Hypothalamus (tissue), 51 donors: ENCODE results near the gene GPR158.

Source experiments
- DNase-seq, 51 donors: peaks; one replicate each; lab custom pipeline; 2025; lab: John Stamatoyannopoulos, UW

Gene GPR158

DNA sequence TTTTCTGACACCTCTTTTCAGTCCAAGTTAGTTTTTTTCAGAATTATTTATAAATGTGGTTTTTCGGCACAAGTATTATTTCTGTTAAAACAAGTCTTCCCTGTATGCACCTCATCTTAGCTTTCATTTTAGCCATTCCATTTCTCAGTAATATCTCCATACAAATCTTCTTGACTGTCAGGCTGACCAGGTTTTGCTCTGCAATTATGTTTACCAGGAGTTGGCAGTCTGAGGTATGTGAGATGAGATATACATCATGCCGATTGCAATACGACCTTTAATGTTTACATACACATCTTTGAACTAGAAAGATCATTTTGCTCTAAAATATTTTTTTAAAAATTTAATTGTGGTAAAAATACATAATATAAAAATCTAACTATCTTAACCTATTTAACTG is 209.8 kb downstream of the GPR158 start:
- no peak for DNase-seq

- DNase-seq, result no peak
Measured at GRCh38 chr10:25388188-25388861, 213.5 kb downstream of the GPR158 start.

GRCh38 chr10:25388862-25389206 is 214.0 kb downstream of the GPR158 start:
- DNase-seq, result no peak

DNA sequence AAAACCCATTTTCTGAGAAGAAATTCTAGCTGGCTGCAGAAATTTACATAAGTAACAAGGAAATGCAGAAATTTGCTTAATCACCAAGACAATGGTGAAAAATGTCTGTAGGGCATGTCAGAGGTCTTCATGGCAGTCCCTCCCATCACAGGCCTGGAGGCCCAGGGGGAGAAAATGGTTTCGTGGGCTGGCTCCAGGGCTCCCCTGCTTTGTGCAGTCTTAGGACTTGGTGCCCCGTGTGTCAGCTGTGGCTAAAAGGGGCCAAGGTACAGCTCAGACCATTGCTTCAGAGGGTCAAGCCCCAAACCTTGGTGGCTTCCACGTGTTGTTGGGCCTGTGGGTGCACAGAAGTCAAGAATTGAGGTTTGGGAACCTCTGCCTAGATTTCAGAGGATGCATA is 215.9 kb downstream of the GPR158 start:
- DNase-seq, result no peak

- no peak for DNase-seq
Measured at GRCh38 chr10:25392132-25392531, 217.3 kb downstream of the GPR158 start.

DNA sequence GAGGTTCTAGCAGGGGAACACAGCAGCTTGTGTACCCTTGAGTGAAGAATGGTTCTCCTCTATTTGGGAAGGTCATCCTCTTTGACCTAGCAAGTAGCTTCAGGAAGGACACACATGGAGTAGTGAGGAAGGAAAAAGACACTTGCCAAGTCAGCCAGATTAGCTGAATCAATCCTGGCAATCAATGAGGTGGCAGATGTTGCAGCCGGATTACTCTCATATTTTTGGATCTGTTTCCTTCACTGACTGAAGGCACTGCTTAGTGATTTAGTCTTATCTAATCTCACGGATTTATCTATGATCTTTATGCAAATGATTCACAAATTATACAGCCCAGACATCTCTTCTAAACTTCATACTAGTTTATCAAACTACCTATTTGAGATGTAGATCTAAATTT is 218.8 kb downstream of the GPR158 start:
- no peak for DNase-seq

- DNase-seq, result no peak
Measured at GRCh38 chr10:25398680-25399079, 223.9 kb downstream of the GPR158 start.

- no peak for DNase-seq
Measured at GRCh38 chr10:25405871-25406270, 231.1 kb downstream of the GPR158 start.

GRCh38 chr10:25417611-25418010 is 242.8 kb downstream of the GPR158 start:
- no peak for DNase-seq

DNA sequence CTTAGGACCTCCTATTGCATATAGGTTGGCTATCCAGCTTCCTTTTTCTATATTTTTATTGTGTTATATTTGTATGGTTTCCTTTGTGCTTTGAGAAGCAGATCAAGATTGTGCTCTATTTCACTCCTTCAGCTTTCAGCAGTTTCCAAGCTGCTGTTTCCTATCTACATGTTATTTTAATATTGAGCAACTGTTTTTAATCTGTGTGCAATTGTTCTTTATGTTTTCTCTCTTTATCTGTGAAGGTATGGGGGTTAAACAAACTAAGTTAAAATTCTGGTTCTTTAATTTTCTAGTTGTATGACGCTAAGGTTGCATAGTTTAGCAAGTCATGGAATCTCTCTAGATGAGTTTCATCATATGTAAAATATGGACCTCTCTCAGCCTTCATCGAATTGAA is 251.0 kb downstream of the GPR158 start:
- DNase-seq, result no peak

DNA sequence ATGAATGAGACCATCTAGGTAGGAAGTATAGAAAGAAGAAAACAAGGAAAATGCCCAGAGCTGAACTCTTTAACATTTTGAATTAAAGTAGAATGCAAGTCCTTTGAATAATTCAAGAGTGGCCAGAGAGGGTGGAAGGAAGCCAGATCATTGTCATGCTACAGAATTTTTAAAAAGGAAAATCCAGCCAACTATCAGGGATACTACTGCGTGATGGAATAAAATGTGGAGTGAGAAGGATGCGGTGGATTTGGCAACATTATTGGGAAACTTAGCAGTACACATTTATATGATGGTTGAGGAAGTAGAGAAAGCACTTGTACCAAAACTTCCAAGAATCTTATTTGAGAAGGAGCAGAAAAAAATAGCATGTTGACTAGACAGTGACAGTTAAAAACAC is 261.6 kb downstream of the GPR158 start:
- DNase-seq, result no peak

DNA sequence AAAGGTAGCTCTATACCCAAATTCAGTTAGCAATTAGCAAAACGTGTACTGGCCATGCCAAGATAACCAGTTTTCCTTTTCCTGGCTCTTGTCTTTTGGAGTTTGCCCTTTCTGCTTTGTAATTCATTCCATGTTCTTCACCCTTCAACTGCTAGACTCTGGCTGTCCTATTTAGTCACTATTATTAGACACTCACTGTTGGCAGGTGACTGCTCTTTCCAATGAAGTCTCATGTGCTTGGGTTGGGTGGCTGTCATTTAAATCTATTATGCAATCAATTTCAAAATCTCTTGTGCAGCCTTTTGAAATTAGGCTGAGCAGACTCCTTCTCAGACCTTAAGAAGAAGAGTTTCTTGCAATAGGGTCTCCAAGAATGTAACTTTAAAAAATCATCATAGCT is 266.5 kb downstream of the GPR158 start:
- no peak for DNase-seq

DNA sequence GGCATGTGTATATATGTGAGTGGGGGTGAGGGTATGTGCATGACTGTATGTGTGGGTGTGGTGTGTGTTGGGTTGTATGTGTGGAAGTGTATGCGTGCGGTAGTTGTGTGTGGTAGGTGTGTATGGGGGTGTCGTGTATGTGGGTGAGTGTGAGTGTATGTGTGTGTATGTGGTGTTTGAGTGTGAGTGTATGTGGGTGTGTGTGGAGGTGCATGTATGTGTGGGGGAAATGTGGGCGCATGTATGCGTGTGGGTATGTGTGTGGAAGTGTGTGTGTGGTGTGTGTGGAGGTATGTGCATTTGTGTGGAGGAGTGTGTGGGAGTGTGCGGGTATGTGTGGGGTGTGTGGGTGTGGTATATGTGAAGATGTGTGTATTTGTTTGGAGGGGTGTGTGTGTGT is 269.5 kb downstream of the GPR158 start:
- no peak for DNase-seq

DNA sequence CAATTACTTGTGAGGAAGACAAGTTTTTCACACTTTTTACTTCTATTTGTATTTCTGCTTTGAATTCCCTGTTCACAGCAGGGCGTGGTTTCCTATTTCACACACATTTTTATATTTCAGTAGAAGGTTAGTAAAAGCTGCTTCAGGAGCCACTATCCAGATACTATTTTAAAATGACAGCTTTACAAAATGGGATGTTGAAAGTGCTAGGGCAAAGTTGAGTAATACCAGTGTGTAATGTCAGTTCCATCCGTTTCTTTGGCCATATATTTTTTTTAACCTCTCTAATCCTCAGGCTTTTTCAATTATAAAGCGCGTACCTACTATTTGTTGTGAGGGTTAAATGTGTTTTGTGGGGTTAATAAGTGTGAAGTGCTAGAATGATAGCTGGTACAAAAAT is 276.6 kb downstream of the GPR158 start:
- DNase-seq, result no peak

DNA sequence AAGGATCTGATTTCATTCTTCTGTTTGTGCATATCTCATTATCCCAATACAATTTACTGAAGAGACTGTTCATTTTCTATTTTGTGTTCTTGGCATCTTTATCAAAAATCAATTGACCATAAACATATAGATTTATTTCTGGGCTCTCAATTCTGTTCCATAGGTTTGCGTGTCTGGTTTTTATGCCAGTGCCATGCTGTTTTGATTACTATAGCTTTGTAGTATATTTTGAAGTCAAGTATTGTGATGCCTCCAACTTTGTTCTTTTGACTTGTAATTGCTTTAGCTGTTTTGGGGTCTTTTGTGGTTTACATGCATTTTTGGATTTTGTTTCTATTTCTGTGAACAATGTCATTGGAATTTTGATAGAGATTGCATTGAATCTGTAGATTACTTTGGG is 278.8 kb downstream of the GPR158 start:
- DNase-seq, result no peak

- no peak for DNase-seq
Measured at GRCh38 chr10:25455980-25456567, 281.3 kb downstream of the GPR158 start.

DNA sequence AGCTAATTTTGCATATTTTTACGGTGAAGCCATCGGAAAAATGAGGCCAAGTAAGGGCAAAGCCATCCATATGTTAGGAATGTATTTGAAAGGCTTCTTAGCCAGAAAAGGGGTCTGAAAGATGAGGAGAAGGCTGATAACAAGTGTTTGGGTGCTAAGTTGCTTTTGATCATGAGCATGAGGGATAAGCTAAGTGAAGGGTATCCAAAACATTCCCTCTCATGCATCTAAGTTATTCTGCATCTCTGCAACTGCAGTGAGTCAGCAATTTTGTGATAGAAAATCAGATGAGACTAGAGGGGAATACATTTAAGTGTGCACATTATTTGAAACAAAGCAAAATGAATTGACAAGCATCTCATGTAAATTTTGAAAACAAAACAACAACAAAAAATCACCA is 282.8 kb downstream of the GPR158 start:
- DNase-seq, result no peak

- no peak for DNase-seq
Measured at GRCh38 chr10:25465582-25466372, 291.0 kb downstream of the GPR158 start.

- DNase-seq, result no peak
Measured at GRCh38 chr10:25467881-25468280, 293.1 kb downstream of the GPR158 start.

GRCh38 chr10:25481467-25481866 is 306.7 kb downstream of the GPR158 start:
- no peak for DNase-seq

DNA sequence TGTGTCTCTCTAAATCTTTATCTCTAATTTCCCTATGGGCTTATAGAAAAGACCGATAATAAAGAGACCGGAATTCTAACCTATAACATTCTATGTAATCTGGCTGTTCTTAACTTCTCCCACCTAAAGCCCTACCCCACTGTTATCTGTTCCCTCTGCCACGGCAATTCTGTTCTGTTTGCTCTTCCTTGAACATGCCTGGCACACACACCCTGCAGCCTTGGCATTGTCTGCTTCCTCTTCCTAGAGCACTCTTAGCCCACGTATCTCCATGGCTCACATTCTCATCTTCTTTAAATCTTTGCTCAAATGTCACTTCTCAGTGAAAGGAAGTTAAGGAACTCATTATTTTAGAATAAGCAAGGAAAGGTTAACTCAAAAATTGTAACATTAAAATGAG is 309.2 kb downstream of the GPR158 start:
- DNase-seq, result no peak

DNA sequence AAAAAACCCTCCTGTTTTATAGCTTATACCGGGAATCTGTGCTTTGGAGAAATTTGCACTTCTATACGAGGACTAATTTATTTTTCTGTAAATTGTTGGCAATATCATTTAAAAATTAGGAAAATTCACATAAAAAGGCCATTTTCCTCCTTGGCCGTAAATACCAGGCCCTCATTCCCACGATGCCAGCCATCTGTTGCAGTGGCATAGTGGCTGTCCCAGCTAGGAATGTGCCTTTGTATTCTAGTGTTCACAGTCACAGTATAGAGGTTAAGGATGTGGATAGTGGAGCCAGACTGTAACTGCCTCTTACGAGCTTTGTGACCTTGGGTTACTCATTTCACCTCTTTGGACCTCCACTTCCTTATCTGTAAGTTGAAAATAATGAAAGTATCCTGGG is 312.5 kb downstream of the GPR158 start:
- DNase-seq, result no peak
